ENCODE data around the gene SNORC.

DNA sequence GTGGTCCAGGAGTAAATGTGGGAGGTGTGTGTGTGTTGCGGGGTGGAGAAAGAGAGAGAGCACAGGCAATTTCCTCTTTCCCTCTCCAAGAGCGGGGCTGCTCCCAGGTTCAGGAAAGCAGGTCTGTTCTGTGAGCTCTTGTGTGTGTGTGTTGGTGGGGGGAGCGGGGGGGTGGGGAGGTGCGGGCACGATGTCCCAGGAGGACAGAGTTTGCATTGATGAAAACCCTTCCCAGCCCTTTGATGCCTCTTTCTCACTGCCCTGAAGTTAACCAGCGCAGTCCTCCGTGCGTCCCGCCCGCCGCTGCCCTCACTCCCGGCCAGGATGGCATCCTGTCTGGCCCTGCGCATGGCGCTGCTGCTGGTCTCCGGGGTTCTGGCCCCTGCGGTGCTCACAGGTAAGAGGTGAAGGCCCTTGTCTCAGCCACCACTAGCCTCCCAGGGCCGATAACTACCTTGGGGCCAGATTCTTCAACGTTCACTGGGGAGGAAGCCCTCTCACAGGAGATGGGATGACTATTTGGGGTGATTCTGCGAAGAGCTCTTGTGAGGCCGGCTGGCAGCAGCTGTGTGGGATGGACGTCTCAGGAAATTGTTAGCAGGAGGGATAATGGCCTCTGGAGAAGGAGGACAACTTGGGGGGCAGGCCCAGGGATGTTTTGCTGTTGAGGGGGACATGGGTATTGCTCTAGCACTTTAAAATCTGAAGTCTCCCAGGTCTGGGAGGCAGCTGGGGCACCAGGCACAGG lies at the start of gene SNORC:
- no peak for TF ChIP-seq EZH2 (IDR thresholded peaks at IDR 0.05; ENCODE audit: borderline replicate concordance, low read length)
- TF ChIP-seq, protein P1, sequence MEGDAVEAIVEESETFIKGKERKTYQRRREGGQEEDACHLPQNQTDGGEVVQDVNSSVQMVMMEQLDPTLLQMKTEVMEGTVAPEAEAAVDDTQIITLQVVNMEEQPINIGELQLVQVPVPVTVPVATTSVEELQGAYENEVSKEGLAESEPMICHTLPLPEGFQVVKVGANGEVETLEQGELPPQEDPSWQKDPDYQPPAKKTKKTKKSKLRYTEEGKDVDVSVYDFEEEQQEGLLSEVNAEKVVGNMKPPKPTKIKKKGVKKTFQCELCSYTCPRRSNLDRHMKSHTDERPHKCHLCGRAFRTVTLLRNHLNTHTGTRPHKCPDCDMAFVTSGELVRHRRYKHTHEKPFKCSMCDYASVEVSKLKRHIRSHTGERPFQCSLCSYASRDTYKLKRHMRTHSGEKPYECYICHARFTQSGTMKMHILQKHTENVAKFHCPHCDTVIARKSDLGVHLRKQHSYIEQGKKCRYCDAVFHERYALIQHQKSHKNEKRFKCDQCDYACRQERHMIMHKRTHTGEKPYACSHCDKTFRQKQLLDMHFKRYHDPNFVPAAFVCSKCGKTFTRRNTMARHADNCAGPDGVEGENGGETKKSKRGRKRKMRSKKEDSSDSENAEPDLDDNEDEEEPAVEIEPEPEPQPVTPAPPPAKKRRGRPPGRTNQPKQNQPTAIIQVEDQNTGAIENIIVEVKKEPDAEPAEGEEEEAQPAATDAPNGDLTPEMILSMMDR (conservative IDR thresholded peaks at IDR 0.05 in 1 of 2, IDR thresholded peaks at IDR 0.05 in 1 of 2; ENCODE audit: extremely low read depth in 1 of 2, insufficient read depth in 1 of 2, low read depth in 1 of 2, low read length in 2 of 2), result no peak
